ENCODE measurements around the gene AGAP5.

AGAP5 gene

GRCh38 chr10:73655257-73655989 lies 42.5 kb downstream of the AGAP5 start:
- peak in 1 of 3 donors; percentile 10 for DNase-seq
- ChIA-PET POLR2A (no interaction called here), CTCF (interaction anchor here (2.6 kb wide), 1 partner anchor 12 kb away, joined by 11 read pairs; no protein-coding TSS in a partner anchor)
- H3K36me3 ChIP-seq (ENCODE audit: control insufficient read depth in 4 of 4, insufficient read depth in 4 of 4, low read length in 3 of 4): no peaks in the 10 kb centered on the region
- no peak overlapping the region for H3K27ac ChIP-seq (ENCODE audit: insufficient read depth in 1 of 2, low read depth in 1 of 2, low read length in 2 of 2, poor library complexity in 1 of 2, severe bottlenecking in 2 of 2)
- peak overlapping the region in 2 of 7 experiments; percentile 23 to 51 for H3K4me3 ChIP-seq (ENCODE audit: control insufficient read depth in 1 of 7, extremely low read depth in 1 of 7, insufficient read depth in 4 of 7, low read depth in 2 of 7, low read length in 6 of 7)
- H3K4me1 ChIP-seq (ENCODE audit: control extremely low read depth in 1 of 4, control insufficient read depth in 4 of 4, insufficient read depth in 4 of 4, low read length in 3 of 4): peaks cover 5 to 34% (median 11%) of the 10 kb centered on the region in 4 experiments
- H3K9me3 ChIP-seq (ENCODE audit: control extremely low read depth in 1 of 5, control insufficient read depth in 4 of 5, insufficient read depth in 2 of 5, low read depth in 1 of 5, low read length in 4 of 5): no peaks in the 10 kb centered on the region
- H3K27me3 ChIP-seq (replicated peaks in 2 of 5; ENCODE audit: control insufficient read depth in 4 of 5, insufficient read depth in 5 of 5, low read length in 4 of 5): no peaks in the 10 kb centered on the region
- 50% methylated on average over 7 of the region's 12 CpGs for WGBS (ENCODE audit: insufficient coverage)

- WGBS (ENCODE audit: insufficient coverage): 96% methylated on average over 3 of the region's 3 CpGs
- DNase-seq: peak in 2 of 3 donors; percentile 52 to 57
- H3K9me3 ChIP-seq (ENCODE audit: control extremely low read depth in 1 of 5, control insufficient read depth in 4 of 5, insufficient read depth in 2 of 5, low read depth in 1 of 5, low read length in 4 of 5): no peaks in the 10 kb centered on the region
- no peak overlapping the region for H3K4me3 ChIP-seq (ENCODE audit: control insufficient read depth in 1 of 7, extremely low read depth in 1 of 7, insufficient read depth in 4 of 7, low read depth in 2 of 7, low read length in 6 of 7)
- no peaks in the 10 kb centered on the region for H3K27me3 ChIP-seq (replicated peaks in 2 of 5; ENCODE audit: control insufficient read depth in 4 of 5, insufficient read depth in 5 of 5, low read length in 4 of 5)
- ChIA-PET POLR2A (no interaction called here), CTCF (interaction anchor here (0.8 to 2.6 kb wide), 4 partner anchors 8 to 99 kb away, joined by 3 to 11 read pairs (median 3); no protein-coding TSS in a partner anchor)
- no peaks in the 10 kb centered on the region for H3K36me3 ChIP-seq (ENCODE audit: control insufficient read depth in 4 of 4, insufficient read depth in 4 of 4, low read length in 3 of 4)
- H3K4me1 ChIP-seq (ENCODE audit: control extremely low read depth in 1 of 4, control insufficient read depth in 4 of 4, insufficient read depth in 4 of 4, low read length in 3 of 4): peaks cover 5 to 34% (median 11%) of the 10 kb centered on the region in 4 experiments
- H3K27ac ChIP-seq (ENCODE audit: insufficient read depth in 1 of 2, low read depth in 1 of 2, low read length in 2 of 2, poor library complexity in 1 of 2, severe bottlenecking in 2 of 2): no peak overlapping the region
Measured at GRCh38 chr10:73653701-73654100, 44.2 kb downstream of the AGAP5 start.

- DNase-seq: no peak
- CTCF ChIA-PET: interaction anchor here (1.3 to 2.6 kb wide), 2 partner anchors 9 to 42 kb away, joined by 3 to 11 read pairs; no protein-coding TSS in a partner anchor
- H3K9me3 ChIP-seq (ENCODE audit: control extremely low read depth in 1 of 5, control insufficient read depth in 4 of 5, insufficient read depth in 2 of 5, low read depth in 1 of 5, low read length in 4 of 5): no peaks in the 10 kb centered on the region
- H3K27me3 ChIP-seq (replicated peaks in 2 of 5; ENCODE audit: control insufficient read depth in 4 of 5, insufficient read depth in 5 of 5, low read length in 4 of 5): no peaks in the 10 kb centered on the region
- H3K4me3 ChIP-seq (ENCODE audit: control insufficient read depth in 1 of 7, extremely low read depth in 1 of 7, insufficient read depth in 4 of 7, low read depth in 2 of 7, low read length in 6 of 7): no peak overlapping the region
- POLR2A ChIA-PET: no interaction called here
- 99% methylated on average over 11 of the region's 11 CpGs for WGBS (ENCODE audit: insufficient coverage)
- no peak overlapping the region for H3K27ac ChIP-seq (ENCODE audit: insufficient read depth in 1 of 2, low read depth in 1 of 2, low read length in 2 of 2, poor library complexity in 1 of 2, severe bottlenecking in 2 of 2)
- no peaks in the 10 kb centered on the region for H3K36me3 ChIP-seq (ENCODE audit: control insufficient read depth in 4 of 4, insufficient read depth in 4 of 4, low read length in 3 of 4)
- peaks cover 5 to 37% (median 14%) of the 10 kb centered on the region in 4 experiments for H3K4me1 ChIP-seq (ENCODE audit: control extremely low read depth in 1 of 4, control insufficient read depth in 4 of 4, insufficient read depth in 4 of 4, low read length in 3 of 4)
Measured at GRCh38 chr10:73653195-73653594, 44.7 kb downstream of the AGAP5 start.

- Histone ChIP-seq H3K9me3 (ENCODE audit: control extremely low read depth in 1 of 5, control insufficient read depth in 4 of 5, insufficient read depth in 2 of 5, low read depth in 1 of 5, low read length in 4 of 5) (no peaks in the 10 kb centered on the region), H3K36me3 (ENCODE audit: control insufficient read depth in 4 of 4, insufficient read depth in 4 of 4, low read length in 3 of 4) (no peaks in the 10 kb centered on the region), H3K4me1 (ENCODE audit: control extremely low read depth in 1 of 4, control insufficient read depth in 4 of 4, insufficient read depth in 4 of 4, low read length in 3 of 4) (peaks cover 5 to 38% (median 20%) of the 10 kb centered on the region in 4 experiments), H3K4me3 (ENCODE audit: control insufficient read depth in 1 of 7, extremely low read depth in 1 of 7, insufficient read depth in 4 of 7, low read depth in 2 of 7, low read length in 6 of 7) (no peak overlapping the region), H3K27me3 (replicated peaks in 2 of 5; ENCODE audit: control insufficient read depth in 4 of 5, insufficient read depth in 5 of 5, low read length in 4 of 5) (no peaks in the 10 kb centered on the region), H3K27ac (ENCODE audit: insufficient read depth in 1 of 2, low read depth in 1 of 2, low read length in 2 of 2, poor library complexity in 1 of 2, severe bottlenecking in 2 of 2) (no peak overlapping the region)
- POLR2A ChIA-PET: no interaction called here
- peak in 1 of 3 donors; percentile 10 for DNase-seq
- 95% methylated on average over 2 of the region's 5 CpGs for WGBS (ENCODE audit: insufficient coverage)
- CTCF ChIA-PET: interaction anchor here (1.0 to 1.3 kb wide), 2 partner anchors 121 kb away, joined by 3 to 5 read pairs; no protein-coding TSS in a partner anchor
Measured at GRCh38 chr10:73650537-73651331, 47.2 kb downstream of the AGAP5 start.

GRCh38 chr10:73649876-73650536 lies 47.9 kb downstream of the AGAP5 start:
- Histone ChIP-seq H3K4me1 (ENCODE audit: control extremely low read depth in 1 of 4, control insufficient read depth in 4 of 4, insufficient read depth in 4 of 4, low read length in 3 of 4) (peaks cover under 1 to 31% (median 15%) of the 10 kb centered on the region in 4 experiments), H3K36me3 (ENCODE audit: control insufficient read depth in 4 of 4, insufficient read depth in 4 of 4, low read length in 3 of 4) (no peaks in the 10 kb centered on the region), H3K27ac (ENCODE audit: insufficient read depth in 1 of 2, low read depth in 1 of 2, low read length in 2 of 2, poor library complexity in 1 of 2, severe bottlenecking in 2 of 2) (no peak overlapping the region), H3K9me3 (ENCODE audit: control extremely low read depth in 1 of 5, control insufficient read depth in 4 of 5, insufficient read depth in 2 of 5, low read depth in 1 of 5, low read length in 4 of 5) (no peaks in the 10 kb centered on the region), H3K27me3 (replicated peaks in 2 of 5; ENCODE audit: control insufficient read depth in 4 of 5, insufficient read depth in 5 of 5, low read length in 4 of 5) (no peaks in the 10 kb centered on the region), H3K4me3 (ENCODE audit: control insufficient read depth in 1 of 7, extremely low read depth in 1 of 7, insufficient read depth in 4 of 7, low read depth in 2 of 7, low read length in 6 of 7) (no peak overlapping the region)
- DNase-seq: no peak
- 83% methylated on average over 2 of the region's 6 CpGs for WGBS (ENCODE audit: insufficient coverage)
- POLR2A ChIA-PET: no interaction called here
- CTCF ChIA-PET: interaction anchor here (1.0 to 1.1 kb wide), 2 partner anchors 121 to 132 kb away, joined by 3 to 5 read pairs; no protein-coding TSS in a partner anchor

GRCh38 chr10:73648975-73649829 lies 48.7 kb downstream of the AGAP5 start:
- Histone ChIP-seq H3K27ac (ENCODE audit: insufficient read depth in 1 of 2, low read depth in 1 of 2, low read length in 2 of 2, poor library complexity in 1 of 2, severe bottlenecking in 2 of 2) (no peak overlapping the region), H3K36me3 (ENCODE audit: control insufficient read depth in 4 of 4, insufficient read depth in 4 of 4, low read length in 3 of 4) (no peaks in the 10 kb centered on the region)
- POLR2A ChIA-PET: no interaction called here

More at GRCh38 chr10:73648975-73649829, 48.7 kb downstream of the AGAP5 start:
- Histone ChIP-seq H3K4me3 (ENCODE audit: control insufficient read depth in 1 of 7, extremely low read depth in 1 of 7, insufficient read depth in 4 of 7, low read depth in 2 of 7, low read length in 6 of 7) (no peak overlapping the region), H3K9me3 (ENCODE audit: control extremely low read depth in 1 of 5, control insufficient read depth in 4 of 5, insufficient read depth in 2 of 5, low read depth in 1 of 5, low read length in 4 of 5) (no peaks in the 10 kb centered on the region), H3K4me1 (ENCODE audit: control extremely low read depth in 1 of 4, control insufficient read depth in 4 of 4, insufficient read depth in 4 of 4, low read length in 3 of 4) (peaks cover 0 to 25% (median 13%) of the 10 kb centered on the region in 4 experiments), H3K27me3 (replicated peaks in 2 of 5; ENCODE audit: control insufficient read depth in 4 of 5, insufficient read depth in 5 of 5, low read length in 4 of 5) (no peaks in the 10 kb centered on the region)
- CTCF ChIA-PET: interaction anchor here (1.0 to 6.3 kb wide), 3 partner anchors 120 to 132 kb away, joined by 3 to 98 read pairs (median 5); no protein-coding TSS in a partner anchor
- no peak for DNase-seq
- 83% methylated on average over 2 of the region's 4 CpGs for WGBS (ENCODE audit: insufficient coverage)
